ENCODE results near the gene RLN2. TPM values are rescaled to one million over a fixed set of nuclear protein-coding genes. Genes with fewer than 3 reads are reported as not detected.
"Not testable (repeated sequence)": the region's sequence is repeated elsewhere in the genome, so short reads cannot be mapped to it uniquely, and the experiment has no call there.

RLN2 gene
- not detected in 2 replicates for total RNA-seq (2012; rRNA removed)

GRCh38 chr9:5303840-5304795, at the start of gene RLN2:
Gene RLN2, minus strand, starts transcription at chr9:5304716. Its CDS starts 136 bp downstream, at chr9:5304580.
- not testable (repeated sequence) for H3K36me3 ChIP-seq (ENCODE audit: insufficient read depth, low read length); H3K4me1 ChIP-seq (ENCODE audit: control insufficient read depth, insufficient read depth, low read length); H3K27me3 ChIP-seq (ENCODE audit: control insufficient read depth, insufficient read depth, low read length); H3K4me3 ChIP-seq (ENCODE audit: low read length); H3K9me3 ChIP-seq (replicated peaks; ENCODE audit: low read length); H3K4me2 ChIP-seq (ENCODE audit: low read length); H3K9ac ChIP-seq (ENCODE audit: low read depth, low read length)

- H3K4me1 ChIP-seq (ENCODE audit: control insufficient read depth, insufficient read depth, low read length) = no peaks in the 10 kb centered on the region
- no peaks in the 10 kb centered on the region for H3K9me3 ChIP-seq (replicated peaks; ENCODE audit: low read length)
- no peak overlapping the region for H3K4me3 ChIP-seq (ENCODE audit: low read length)
- no peaks in the 10 kb centered on the region for H3K27me3 ChIP-seq (ENCODE audit: control insufficient read depth, insufficient read depth, low read length)
- no peak overlapping the region for H3K9ac ChIP-seq (ENCODE audit: low read depth, low read length)
- H3K4me2 ChIP-seq (ENCODE audit: low read length) = no peak overlapping the region
- H3K36me3 ChIP-seq (ENCODE audit: insufficient read depth, low read length) = peaks cover 3% of the 10 kb centered on the region
Measured at GRCh38 chr9:5354184-5354583, 49.7 kb upstream of the RLN2 start.

GRCh38 chr9:5352637-5353248, 48.2 kb upstream of the RLN2 start:
- Histone ChIP-seq H3K4me1 (ENCODE audit: control insufficient read depth, insufficient read depth, low read length) (no peaks in the 10 kb centered on the region), H3K36me3 (ENCODE audit: insufficient read depth, low read length) (peaks cover 3% of the 10 kb centered on the region), H3K27me3 (ENCODE audit: control insufficient read depth, insufficient read depth, low read length) (no peaks in the 10 kb centered on the region), H3K4me2 (ENCODE audit: low read length) (no peak overlapping the region), H3K9me3 (replicated peaks; ENCODE audit: low read length) (no peaks in the 10 kb centered on the region), H3K9ac (ENCODE audit: low read depth, low read length) (no peak overlapping the region), H3K4me3 (ENCODE audit: low read length) (no peak overlapping the region)

- H3K4me3 ChIP-seq (ENCODE audit: low read length); H3K4me1 ChIP-seq (ENCODE audit: control insufficient read depth, insufficient read depth, low read length); H3K9me3 ChIP-seq (replicated peaks; ENCODE audit: low read length); H3K9ac ChIP-seq (ENCODE audit: low read depth, low read length); H3K36me3 ChIP-seq (ENCODE audit: insufficient read depth, low read length): not testable (repeated sequence)
- Histone ChIP-seq H3K27me3 (ENCODE audit: control insufficient read depth, insufficient read depth, low read length) (peaks cover 14% of the 10 kb centered on the region), H3K4me2 (ENCODE audit: low read length) (peak within 1 kb of the TSS; percentile 55)
Measured at GRCh38 chr9:5338992-5339981, 34.8 kb upstream of the RLN2 start, which contains the start of gene RLN1. Gene RLN1, minus strand, starts transcription at chr9:5339876. Its CDS starts 130 bp downstream, at chr9:5339746.

GRCh38 chr9:5336688-5337087, 32.2 kb upstream of the RLN2 start:
- Histone ChIP-seq H3K36me3 (ENCODE audit: insufficient read depth, low read length) (no peaks in the 10 kb centered on the region), H3K9me3 (replicated peaks; ENCODE audit: low read length) (no peaks in the 10 kb centered on the region), H3K27me3 (ENCODE audit: control insufficient read depth, insufficient read depth, low read length) (peaks cover 14% of the 10 kb centered on the region), H3K4me1 (ENCODE audit: control insufficient read depth, insufficient read depth, low read length) (peaks cover 4% of the 10 kb centered on the region), H3K9ac (ENCODE audit: low read depth, low read length) (no peak overlapping the region), H3K4me2 (ENCODE audit: low read length) (no peak overlapping the region), H3K4me3 (ENCODE audit: low read length) (no peak overlapping the region)

GRCh38 chr9:5331276-5331675, 26.8 kb upstream of the RLN2 start:
- not testable (repeated sequence) for H3K4me1 ChIP-seq (ENCODE audit: control insufficient read depth, insufficient read depth, low read length); H3K9ac ChIP-seq (ENCODE audit: low read depth, low read length); H3K4me3 ChIP-seq (ENCODE audit: low read length); H3K9me3 ChIP-seq (replicated peaks; ENCODE audit: low read length); H3K4me2 ChIP-seq (ENCODE audit: low read length); H3K27me3 ChIP-seq (ENCODE audit: control insufficient read depth, insufficient read depth, low read length); H3K36me3 ChIP-seq (ENCODE audit: insufficient read depth, low read length)

GRCh38 chr9:5326893-5327548, 22.5 kb upstream of the RLN2 start:
- H3K4me3 ChIP-seq (ENCODE audit: low read length) = no peak overlapping the region
- no peaks in the 10 kb centered on the region for H3K9me3 ChIP-seq (replicated peaks; ENCODE audit: low read length)
- no peaks in the 10 kb centered on the region for H3K36me3 ChIP-seq (ENCODE audit: insufficient read depth, low read length)
- no peak overlapping the region for H3K9ac ChIP-seq (ENCODE audit: low read depth, low read length)
- H3K27me3 ChIP-seq (ENCODE audit: control insufficient read depth, insufficient read depth, low read length) = peaks cover 6% of the 10 kb centered on the region
- H3K4me1 ChIP-seq (ENCODE audit: control insufficient read depth, insufficient read depth, low read length) = no peaks in the 10 kb centered on the region
- no peak overlapping the region for H3K4me2 ChIP-seq (ENCODE audit: low read length)

- no peak overlapping the region for H3K4me2 ChIP-seq (ENCODE audit: low read length)
Measured at GRCh38 chr9:5326187-5326586, 21.7 kb upstream of the RLN2 start.

GRCh38 chr9:5321601-5322000, 17.1 kb upstream of the RLN2 start:
- not testable (repeated sequence) for H3K36me3 ChIP-seq (ENCODE audit: insufficient read depth, low read length); H3K4me3 ChIP-seq (ENCODE audit: low read length); H3K4me2 ChIP-seq (ENCODE audit: low read length); H3K9ac ChIP-seq (ENCODE audit: low read depth, low read length); H3K4me1 ChIP-seq (ENCODE audit: control insufficient read depth, insufficient read depth, low read length); H3K9me3 ChIP-seq (replicated peaks; ENCODE audit: low read length); H3K27me3 ChIP-seq (ENCODE audit: control insufficient read depth, insufficient read depth, low read length)

More at GRCh38 chr9:5326187-5326586, 21.7 kb upstream of the RLN2 start:
- no peaks in the 10 kb centered on the region for H3K36me3 ChIP-seq (ENCODE audit: insufficient read depth, low read length)
- no peaks in the 10 kb centered on the region for H3K9me3 ChIP-seq (replicated peaks; ENCODE audit: low read length)
- H3K4me1 ChIP-seq (ENCODE audit: control insufficient read depth, insufficient read depth, low read length) = no peaks in the 10 kb centered on the region
- peaks cover 6% of the 10 kb centered on the region for H3K27me3 ChIP-seq (ENCODE audit: control insufficient read depth, insufficient read depth, low read length)
- H3K9ac ChIP-seq (ENCODE audit: low read depth, low read length) = no peak overlapping the region
- no peak overlapping the region for H3K4me3 ChIP-seq (ENCODE audit: low read length)

GRCh38 chr9:5321058-5321457, 16.5 kb upstream of the RLN2 start:
- H3K9ac ChIP-seq (ENCODE audit: low read depth, low read length) = no peak overlapping the region
- H3K4me3 ChIP-seq (ENCODE audit: low read length) = no peak overlapping the region
- no peaks in the 10 kb centered on the region for H3K4me1 ChIP-seq (ENCODE audit: control insufficient read depth, insufficient read depth, low read length)
- no peaks in the 10 kb centered on the region for H3K36me3 ChIP-seq (ENCODE audit: insufficient read depth, low read length)
- H3K4me2 ChIP-seq (ENCODE audit: low read length) = no peak overlapping the region
- H3K27me3 ChIP-seq (ENCODE audit: control insufficient read depth, insufficient read depth, low read length) = peaks cover 6% of the 10 kb centered on the region
- no peaks in the 10 kb centered on the region for H3K9me3 ChIP-seq (replicated peaks; ENCODE audit: low read length)

All from skeletal muscle satellite cell (primary cell).